Smooth muscle cell (in vitro differentiated cells): Measurements from ENCODE around the gene PLD3. TPM values are rescaled to one million over a fixed set of nuclear protein-coding genes. Genes with fewer than 3 reads are reported as not detected.

Experiments
- DNase-seq: peaks from one replicate; lab custom pipeline; 2025; ENCODE audit not compliant: unreplicated experiment; lab: John Stamatoyannopoulos, UW
- H2AFZ ChIP-seq: fragments of 200-600 bp; sonication (generic); 2 replicates; pipeline ENCODE4 v1.6.0; 2016; ENCODE audit warnings: antibody characterized with exemption, low read depth, mild to moderate bottlenecking
- H3F3A ChIP-seq: fragments of 200-600 bp; sonication (generic); 2 replicates; pipeline ENCODE4 v1.6.0; 2017; ENCODE audit warnings: antibody characterized with exemption, low read depth
- H3K27ac ChIP-seq: fragments of 200-600 bp; sonication (generic); 2 replicates; pipeline ENCODE4 v1.5.1; 2016; ENCODE audit warnings: low read depth, mild to moderate bottlenecking
- H3K27me3 ChIP-seq: fragments of 200-600 bp; sonication (generic); 2 replicates; pipeline ENCODE4 v1.6.1; 2016; ENCODE audit warnings: low read depth, mild to moderate bottlenecking
- H3K36me3 ChIP-seq: fragments of 200-600 bp; sonication (generic); 2 replicates; pipeline ENCODE4 v1.5.1; 2016; ENCODE audit warnings: low read depth
- H3K4me1 ChIP-seq: fragments of 200-600 bp; sonication (generic); 2 replicates; pipeline ENCODE4 v1.5.1; 2016; ENCODE audit warnings: low read depth
- H3K4me2 ChIP-seq: fragments of 200-600 bp; sonication (generic); 2 replicates; pipeline ENCODE4 v1.6.0; 2016; ENCODE audit warnings: mild to moderate bottlenecking
- H3K4me3 ChIP-seq: fragments of 200-600 bp; sonication (generic); 2 replicates; pipeline ENCODE4 v1.5.1; 2016; ENCODE audit warnings: mild to moderate bottlenecking
- H3K79me2 ChIP-seq: fragments of 200-600 bp; sonication (generic); 2 replicates; pipeline ENCODE4 v1.6.0; 2016; ENCODE audit warnings: low read depth, mild to moderate bottlenecking
- H3K9ac ChIP-seq: fragments of 200-600 bp; sonication (generic); 2 replicates; pipeline ENCODE4 v1.6.0; 2016; ENCODE audit warnings: low read depth
- H3K9me3 ChIP-seq: fragments of 200-600 bp; sonication (generic); replicated peaks from 2 replicates; pipeline ENCODE4 v1.5.1; 2016; ENCODE audit warnings: low read depth
- H4K20me1 ChIP-seq: fragments of 200-600 bp; sonication (generic); 2 replicates; pipeline ENCODE4 v1.6.0; 2016; ENCODE audit warnings: low read depth
- WGBS: methylation state at CpG from one replicate; pipeline ENCODE4 v1.1.7; 2016; ENCODE audit warnings: low lambda C conversion rate; 5-methylcytosine and 5-hydroxymethylcytosine counted together
- polyA plus RNA-seq: library from polyadenylated mRNA; unstranded; fragments of >200 nt; fragmentation: Nextera tagmentation; extraction: Ambion mirVana; gene quantifications from 2 replicates; pipeline ENCODE4 v1.2.1, GENCODE V29; 2016
- total RNA-seq: library from RNA; depleted of rRNA; stranded (reverse); fragments of >200 nt; gene quantifications from 2 replicates; pipeline ENCODE4 v1.2.3, GENCODE V29; 2014
- TF ChIP-seq, protein P1 (sequence below): fragments of 200-600 bp; sonication (generic); IDR thresholded peaks from 2 replicates; pipeline ENCODE4 v1.5.1; 2017; ENCODE audit warnings: borderline replicate concordance, mild to moderate bottlenecking, antibody characterized with exemption; ENCODE audit not compliant: insufficient read depth, poor library complexity, severe bottlenecking

Gene PLD3
- total and polyA plus RNA-seq, 2 experiments from 2014 or later, result 716 to 1,023 TPM

GRCh38 chr19:40321566-40322270 lies 26.8 kb upstream of the PLD3 start:
- H3F3A ChIP-seq, result no peaks in the 10 kb centered on the region
- no peak overlapping the region for H3K4me3 ChIP-seq
- no peaks in the 10 kb centered on the region for H3K9me3 ChIP-seq
- H3K4me1 ChIP-seq, result no peaks in the 10 kb centered on the region
- no peaks in the 10 kb centered on the region for H4K20me1 ChIP-seq
- no peaks in the 10 kb centered on the region for H3K36me3 ChIP-seq
- no peaks in the 10 kb centered on the region for H3K27me3 ChIP-seq
- H3K9ac ChIP-seq, result no peak overlapping the region
- TF ChIP-seq, protein P1, sequence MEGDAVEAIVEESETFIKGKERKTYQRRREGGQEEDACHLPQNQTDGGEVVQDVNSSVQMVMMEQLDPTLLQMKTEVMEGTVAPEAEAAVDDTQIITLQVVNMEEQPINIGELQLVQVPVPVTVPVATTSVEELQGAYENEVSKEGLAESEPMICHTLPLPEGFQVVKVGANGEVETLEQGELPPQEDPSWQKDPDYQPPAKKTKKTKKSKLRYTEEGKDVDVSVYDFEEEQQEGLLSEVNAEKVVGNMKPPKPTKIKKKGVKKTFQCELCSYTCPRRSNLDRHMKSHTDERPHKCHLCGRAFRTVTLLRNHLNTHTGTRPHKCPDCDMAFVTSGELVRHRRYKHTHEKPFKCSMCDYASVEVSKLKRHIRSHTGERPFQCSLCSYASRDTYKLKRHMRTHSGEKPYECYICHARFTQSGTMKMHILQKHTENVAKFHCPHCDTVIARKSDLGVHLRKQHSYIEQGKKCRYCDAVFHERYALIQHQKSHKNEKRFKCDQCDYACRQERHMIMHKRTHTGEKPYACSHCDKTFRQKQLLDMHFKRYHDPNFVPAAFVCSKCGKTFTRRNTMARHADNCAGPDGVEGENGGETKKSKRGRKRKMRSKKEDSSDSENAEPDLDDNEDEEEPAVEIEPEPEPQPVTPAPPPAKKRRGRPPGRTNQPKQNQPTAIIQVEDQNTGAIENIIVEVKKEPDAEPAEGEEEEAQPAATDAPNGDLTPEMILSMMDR, result no peak
- H3K4me2 ChIP-seq, result no peak overlapping the region
- no peak overlapping the region for H2AFZ ChIP-seq
- 98% methylated on average over 24 of the region's 27 CpGs for WGBS
- no peak for DNase-seq
- H3K27ac ChIP-seq, result no peak overlapping the region
- H3K79me2 ChIP-seq, result no peaks in the 10 kb centered on the region

- Histone ChIP-seq H3K4me2 (no peak overlapping the region), H3K27ac (no peak overlapping the region), H3K27me3 (no peaks in the 10 kb centered on the region), H3K9me3 (no peaks in the 10 kb centered on the region), H3K9ac (no peak overlapping the region), H3K4me1 (no peaks in the 10 kb centered on the region), H3K36me3 (no peaks in the 10 kb centered on the region), H2AFZ (no peak overlapping the region), H3K79me2 (no peaks in the 10 kb centered on the region), H3F3A (no peaks in the 10 kb centered on the region), H3K4me3 (no peak overlapping the region), H4K20me1 (no peaks in the 10 kb centered on the region)
- DNase-seq, result no peak
- 87% methylated on average over 7 of the region's 7 CpGs for WGBS
- TF ChIP-seq, protein P1, result no peak
Measured at GRCh38 chr19:40322271-40322610, 26.3 kb upstream of the PLD3 start.

- H3K4me2 ChIP-seq, result no peak overlapping the region
- no peaks in the 10 kb centered on the region for H3K79me2 ChIP-seq
- no peak for DNase-seq
- H3K4me1 ChIP-seq, result no peaks in the 10 kb centered on the region
- TF ChIP-seq, protein P1, result no peak
- no peaks in the 10 kb centered on the region for H3K36me3 ChIP-seq
- H3K27ac ChIP-seq, result no peak overlapping the region
- no peak overlapping the region for H3K4me3 ChIP-seq
- no peaks in the 10 kb centered on the region for H3K9me3 ChIP-seq
- H3K27me3 ChIP-seq, result no peaks in the 10 kb centered on the region
- H3K9ac ChIP-seq, result no peak overlapping the region
- H2AFZ ChIP-seq, result no peak overlapping the region
- no peaks in the 10 kb centered on the region for H4K20me1 ChIP-seq
- WGBS, result 94% methylated on average over 15 of the region's 15 CpGs
- no peaks in the 10 kb centered on the region for H3F3A ChIP-seq
Measured at GRCh38 chr19:40322951-40323615, 25.4 kb upstream of the PLD3 start.
